HG02642 (cell line): ENCODE measurements around the gene MAST4.
"Not testable (repeated sequence)": the region's sequence is repeated elsewhere in the genome, so short reads cannot be mapped to it uniquely, and the experiment has no call there.

Source experiments
- ATAC-seq: cut with Tn5 transposase; IDR thresholded peaks from one replicate; pipeline ENCODE4 v1.9.1; 2021; ENCODE audit warnings: mild to moderate bottlenecking; ENCODE audit not compliant: unreplicated experiment, poor library complexity

The MAST4 gene

GRCh38 chr5:66739021-66739420, 142.8 kb downstream of the MAST4 start:
- ATAC-seq: no peak

- ATAC-seq: no peak
Measured at GRCh38 chr5:66739951-66740350, 143.8 kb downstream of the MAST4 start.

- ATAC-seq: no peak
Measured at GRCh38 chr5:66741394-66741793, 145.2 kb downstream of the MAST4 start.

- no peak for ATAC-seq
Measured at GRCh38 chr5:66742083-66742895, 146.1 kb downstream of the MAST4 start.

GRCh38 chr5:66742896-66743247, 146.7 kb downstream of the MAST4 start:
- no peak for ATAC-seq

GRCh38 chr5:66743344-66743743, 147.2 kb downstream of the MAST4 start:
- ATAC-seq: no peak

- no peak for ATAC-seq
Measured at GRCh38 chr5:66744040-66744439, 147.8 kb downstream of the MAST4 start.

GRCh38 chr5:66745297-66745696, 149.1 kb downstream of the MAST4 start:
- ATAC-seq: no peak

- no peak for ATAC-seq
Measured at GRCh38 chr5:66747607-66748006, 151.4 kb downstream of the MAST4 start.

- ATAC-seq: not testable (repeated sequence)
Measured at GRCh38 chr5:66752668-66753067, 156.5 kb downstream of the MAST4 start.

- ATAC-seq: no peak
Measured at GRCh38 chr5:66757219-66757833, 161.1 kb downstream of the MAST4 start.

- no peak for ATAC-seq
Measured at GRCh38 chr5:66757834-66758371, 161.7 kb downstream of the MAST4 start.

- ATAC-seq: no peak
Measured at GRCh38 chr5:66769030-66769733, 173.0 kb downstream of the MAST4 start.

GRCh38 chr5:66769839-66770617, 173.8 kb downstream of the MAST4 start:
- no peak for ATAC-seq

GRCh38 chr5:66777868-66778267, 181.7 kb downstream of the MAST4 start:
- ATAC-seq: no peak

- ATAC-seq: no peak
Measured at GRCh38 chr5:66779528-66779927, 183.3 kb downstream of the MAST4 start.

- ATAC-seq: no peak
Measured at GRCh38 chr5:66788556-66788955, 192.4 kb downstream of the MAST4 start.

- ATAC-seq: no peak
Measured at GRCh38 chr5:66789434-66789833, 193.2 kb downstream of the MAST4 start.

GRCh38 chr5:66793049-66793448, 196.9 kb downstream of the MAST4 start:
- no peak for ATAC-seq

- no peak for ATAC-seq
Measured at GRCh38 chr5:66795682-66796081, 199.5 kb downstream of the MAST4 start.
